Activated CD4-positive, alpha-beta T cell treated with anti-CD3 and anti-CD28 coated beads for 36 hours (primary cell): ENCODE data around the gene TRIP10. TPM values are rescaled to one million over a fixed set of nuclear protein-coding genes. Genes with fewer than 3 reads are reported as not detected.

Experiments
- ATAC-seq: fragments of 200-7000 bp; cut with Tn5 transposase; one replicate; pipeline ENCODE4 v1.10.0; 2021; ENCODE audit warnings: mild to moderate bottlenecking, moderate library complexity
- CTCF ChIA-PET: fragments of 350-600 bp; sonication (Branson Sonifier 250); formaldehyde crosslinking; loops from one replicate; lab custom pipeline; 2021; ENCODE audit warnings: antibody characterized with exemption; lab: Charles Lee
- POLR2A ChIA-PET: fragments of 350-600 bp; sonication (Branson Sonifier 250); formaldehyde crosslinking; loops from one replicate; lab custom pipeline; 2021; ENCODE audit warnings: antibody characterized with exemption, inconsistent platforms; lab: Charles Lee
- DNase-seq: peaks from one replicate; pipeline ENCODE4 v3.0.0-alpha.2; 2020
- H3K27ac Mint-ChIP-seq: one replicate; pipeline ENCODE4 v1.8.0; 2021; ENCODE audit warnings: mixed read lengths
- H3K27me3 Mint-ChIP-seq: one replicate; pipeline ENCODE4 v1.8.0; 2021; ENCODE audit warnings: mixed read lengths
- H3K36me3 Mint-ChIP-seq: one replicate; pipeline ENCODE4 v1.8.0; 2021; ENCODE audit warnings: low read depth, mixed read lengths
- H3K4me1 Mint-ChIP-seq: one replicate; pipeline ENCODE4 v1.8.0; 2021; ENCODE audit warnings: mixed read lengths
- H3K4me3 Mint-ChIP-seq: one replicate; pipeline ENCODE4 v1.8.0; 2021; ENCODE audit warnings: mild to moderate bottlenecking, moderate library complexity, mixed read lengths
- H3K9me3 Mint-ChIP-seq: one replicate; pipeline ENCODE4 v1.8.0; 2021; ENCODE audit warnings: low read depth, mixed read lengths
- intact Hi-C, 2 experiments: fragments of 100-400 bp; cut with DNase I in 1 of 2; cut with micrococcal nuclease in 1 of 2; formaldehyde crosslinking; loops; one replicate each; pipeline versions ENCODE4 v1.14.2 to v1.15.1; 2022 to 2024; cut with DNase I, micrococcal nuclease
- total RNA-seq, 2 experiments: library from RNA; stranded (reverse); gene quantifications; one replicate each; pipeline ENCODE4 v1.2.3, GENCODE V29; 2021

The TRIP10 gene
- total RNA-seq, 2 experiments from 2014 or later: 45.1 to 50.0 TPM

DNA sequence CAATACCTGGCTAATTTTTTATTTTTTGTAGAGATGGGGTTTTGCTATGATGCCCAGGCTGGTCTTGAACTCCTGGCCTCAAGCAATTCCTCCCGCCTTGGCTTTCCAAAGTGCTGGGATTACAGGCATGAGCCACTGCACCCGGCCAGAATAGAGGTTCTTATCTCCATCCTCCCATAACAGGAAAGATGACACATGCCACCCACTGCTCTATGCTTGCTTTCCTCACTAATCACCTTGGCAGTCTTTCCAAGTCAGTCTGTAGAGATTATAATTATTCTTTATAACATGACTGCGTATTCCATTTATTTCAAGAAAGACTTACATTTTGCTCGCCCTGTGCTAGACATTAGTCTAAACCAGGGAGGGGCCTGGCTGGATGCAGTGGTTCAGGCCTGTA, 39.7 kb downstream of the TRIP10 start:
- H3K36me3 Mint-ChIP-seq: peaks cover 40% of the 10 kb centered on the region
- H3K4me1 Mint-ChIP-seq: peaks cover 63% of the 10 kb centered on the region
- ChIA-PET POLR2A (interaction anchor here (0.7 kb wide), 1 partner anchor 298 kb away, joined by 3 read pairs; no protein-coding TSS in a partner anchor), CTCF (interaction anchor here (1.2 kb wide), 1 partner anchor 10 kb away, joined by 5 read pairs; no protein-coding TSS in a partner anchor)
- H3K4me3 Mint-ChIP-seq: no peak overlapping the region
- peak; percentile 65 for ATAC-seq
- DNase-seq: no peak
- H3K27ac Mint-ChIP-seq: peak overlapping the region; percentile 33
- intact Hi-C loops: no loop called here
- peaks cover 4% of the 10 kb centered on the region for H3K9me3 Mint-ChIP-seq
- H3K27me3 Mint-ChIP-seq: no peaks in the 10 kb centered on the region

DNA sequence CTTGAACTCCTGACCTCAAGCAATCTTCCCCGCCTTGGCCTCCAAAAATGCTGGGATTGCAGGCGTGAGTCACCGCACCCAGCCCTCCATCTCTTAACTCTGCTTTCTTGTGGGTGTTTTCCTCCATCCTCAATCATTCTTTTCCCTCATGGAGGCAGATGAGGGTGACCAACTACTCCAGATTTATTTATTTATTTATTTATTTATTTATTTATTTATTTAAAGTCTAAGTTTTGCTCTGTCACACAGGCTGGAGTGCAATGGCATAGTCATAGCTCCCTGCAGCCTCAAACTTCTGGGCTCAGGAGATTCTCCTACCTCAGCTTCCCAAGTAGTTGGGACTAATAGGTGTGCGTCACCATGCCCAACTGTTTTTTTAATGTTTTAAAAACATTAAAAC, 47.9 kb downstream of the TRIP10 start:
- DNase-seq (no peak), ATAC-seq (no peak)
- no peak overlapping the region for H3K4me3 Mint-ChIP-seq
- ChIA-PET CTCF (interaction anchor here (0.6 to 0.9 kb wide), 2 partner anchors 11 to 177 kb away, joined by 3 read pairs; no protein-coding TSS in a partner anchor), POLR2A (no interaction called here)
- no peaks in the 10 kb centered on the region for H3K9me3 Mint-ChIP-seq
- H3K27me3 Mint-ChIP-seq: no peaks in the 10 kb centered on the region
- H3K27ac Mint-ChIP-seq: no peak overlapping the region
- intact Hi-C loops: no loop called here
- peaks cover 48% of the 10 kb centered on the region for H3K36me3 Mint-ChIP-seq
- H3K4me1 Mint-ChIP-seq: peaks cover 56% of the 10 kb centered on the region

DNA sequence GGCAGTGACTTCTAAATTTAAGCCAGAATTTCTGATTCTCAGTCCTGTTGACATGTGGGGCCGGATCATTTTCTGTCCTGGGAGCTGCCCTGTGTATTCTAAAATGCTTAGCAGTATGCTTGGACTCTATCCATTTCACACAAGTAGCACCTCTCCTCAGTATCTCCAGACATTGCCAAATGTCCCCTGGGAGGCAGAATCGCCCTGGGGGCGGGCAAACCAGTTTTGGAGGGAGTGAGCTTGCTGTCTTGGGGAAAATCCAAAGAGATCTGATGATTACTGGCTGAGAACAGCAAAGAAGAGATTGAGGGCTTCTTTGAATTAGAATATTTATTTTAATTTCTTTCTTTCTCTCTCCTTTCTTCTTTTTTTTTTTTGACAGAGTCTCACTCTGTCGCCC, 49.4 kb downstream of the TRIP10 start:
- no peak overlapping the region for H3K4me3 Mint-ChIP-seq
- H3K36me3 Mint-ChIP-seq: peaks cover 60% of the 10 kb centered on the region
- no peaks in the 10 kb centered on the region for H3K27me3 Mint-ChIP-seq
- POLR2A ChIA-PET: interaction anchor here (0.7 kb wide), 1 partner anchor 52 kb away, joined by 3 read pairs; the partner anchor contains the start of gene GPR108
- intact Hi-C loops: no loop called here
- CTCF ChIA-PET: no interaction called here
- DNase-seq: no peak
- peaks cover 1% of the 10 kb centered on the region for H3K9me3 Mint-ChIP-seq
- no peak overlapping the region for H3K27ac Mint-ChIP-seq
- no peak for ATAC-seq
- peaks cover 63% of the 10 kb centered on the region for H3K4me1 Mint-ChIP-seq

DNA sequence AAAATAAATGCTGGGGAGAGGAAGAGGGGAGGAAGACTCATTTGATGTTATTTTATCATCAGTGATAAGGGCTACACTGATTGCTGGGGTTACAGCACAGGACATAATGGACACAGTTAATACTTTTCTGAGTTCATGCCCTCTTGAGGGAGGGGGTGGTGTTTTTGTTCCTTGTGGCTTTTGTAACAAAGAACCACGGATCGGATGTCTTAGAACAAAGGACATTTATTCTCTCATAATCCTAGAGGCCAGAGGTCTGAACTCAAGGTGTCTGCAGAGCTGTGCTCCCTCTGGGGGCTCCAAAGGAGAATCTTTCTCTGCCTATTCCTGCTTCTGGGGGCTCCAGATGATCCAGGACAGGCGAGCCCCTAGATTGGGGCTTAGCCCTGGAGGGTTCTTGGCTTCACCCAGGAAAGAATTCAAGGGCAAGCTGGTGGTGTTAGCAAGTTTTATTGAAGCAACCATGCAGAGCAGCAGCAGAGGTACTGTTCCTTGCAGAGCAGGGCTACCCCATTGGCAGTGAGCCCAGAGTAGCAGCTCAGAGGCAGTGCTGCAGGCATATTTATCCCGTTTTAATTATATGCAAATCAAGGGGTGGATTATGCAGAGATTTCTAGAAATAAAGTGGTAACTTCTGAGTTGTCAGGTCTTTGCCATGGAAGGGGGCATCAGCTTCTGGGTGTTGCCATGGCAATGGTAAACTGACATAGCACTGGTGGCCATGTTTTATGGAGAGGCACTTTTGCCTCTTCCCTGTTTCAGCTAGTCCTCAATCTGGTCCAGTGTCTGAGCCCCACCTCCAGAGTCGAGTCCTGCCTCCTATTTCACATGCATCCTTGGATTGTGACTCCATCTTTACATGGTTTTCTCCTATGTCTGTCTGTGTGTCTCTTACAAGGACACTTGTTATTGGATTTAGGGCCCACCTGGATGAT, 51.0 kb downstream of the TRIP10 start:
- H3K9me3 Mint-ChIP-seq: peaks cover 8% of the 10 kb centered on the region
- H3K27me3 Mint-ChIP-seq: no peaks in the 10 kb centered on the region
- ChIA-PET POLR2A (interaction anchor here (0.5 to 1.0 kb wide), 2 partner anchors 17 to 590 kb away, joined by 3 to 5 read pairs; no protein-coding TSS in a partner anchor), CTCF (interaction anchor here (0.6 to 2.2 kb wide), 4 partner anchors 9 to 223 kb away, joined by 3 to 9 read pairs (median 4); partner anchors contain the start of gene VAV1)
- H3K27ac Mint-ChIP-seq: no peak overlapping the region
- intact Hi-C loops: no loop called here
- H3K4me3 Mint-ChIP-seq: no peak overlapping the region
- ATAC-seq (no peak), DNase-seq (no peak)
- peaks cover 65% of the 10 kb centered on the region for H3K36me3 Mint-ChIP-seq
- peaks cover 68% of the 10 kb centered on the region for H3K4me1 Mint-ChIP-seq

DNA sequence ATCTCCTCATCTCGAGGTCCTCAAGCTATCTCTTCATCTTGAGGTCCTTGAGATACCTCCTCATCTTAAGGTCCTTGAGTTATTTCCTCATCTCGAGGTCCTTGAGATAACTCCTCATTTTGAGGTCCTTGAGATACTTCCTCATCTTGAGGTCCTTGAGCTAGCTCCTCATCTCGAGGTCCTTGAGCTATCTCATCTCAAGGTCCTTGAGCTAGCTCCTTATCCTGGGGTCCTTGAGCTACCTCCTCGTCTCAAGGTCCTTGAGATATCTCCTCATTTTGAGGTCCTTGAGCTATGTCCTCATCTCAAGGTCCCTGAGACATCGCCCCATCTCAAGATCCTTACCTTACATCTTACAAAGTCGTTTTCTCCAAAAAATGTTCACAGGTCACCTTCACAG, 51.8 kb downstream of the TRIP10 start:
- Mint-ChIP-seq H3K27ac (peak overlapping the region; percentile 59), H3K36me3 (peaks cover 64% of the 10 kb centered on the region), H3K4me1 (peaks cover 72% of the 10 kb centered on the region), H3K9me3 (peaks cover 8% of the 10 kb centered on the region), H3K27me3 (no peaks in the 10 kb centered on the region), H3K4me3 (no peak overlapping the region)
- ATAC-seq (no peak), DNase-seq (no peak)
- CTCF ChIA-PET: interaction anchor here (0.7 to 2.2 kb wide), 4 partner anchors 10 to 374 kb away, joined by 3 to 9 read pairs (median 4); partner anchors contain the start of gene VAV1
- intact Hi-C loops: no loop called here
- POLR2A ChIA-PET: interaction anchor here (0.5 to 1.0 kb wide), 2 partner anchors 18 to 591 kb away, joined by 3 to 5 read pairs; no protein-coding TSS in a partner anchor

DNA sequence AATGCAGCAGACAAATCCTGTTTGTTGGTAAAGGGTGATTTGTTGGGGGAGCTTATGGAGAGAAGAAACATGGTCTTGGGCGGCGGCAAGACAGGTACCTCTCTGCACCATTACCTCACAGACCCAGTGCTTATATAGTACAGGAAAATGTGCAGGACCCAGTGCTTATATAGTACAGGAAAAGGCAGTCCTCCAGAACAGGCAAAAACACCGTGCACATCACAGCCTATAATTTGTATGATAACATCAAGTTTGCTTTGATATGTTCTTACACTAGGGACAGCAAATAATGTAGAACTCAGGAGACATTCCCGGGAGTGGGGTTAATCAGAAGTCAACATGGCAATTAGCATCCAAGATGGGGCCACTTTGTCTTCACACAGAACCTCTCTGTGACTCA, 53.9 kb downstream of the TRIP10 start:
- H3K4me3 Mint-ChIP-seq: no peak overlapping the region
- ChIA-PET POLR2A (no interaction called here), CTCF (no interaction called here)
- H3K9me3 Mint-ChIP-seq: peaks cover 8% of the 10 kb centered on the region
- DNase-seq: no peak
- peaks cover 63% of the 10 kb centered on the region for H3K36me3 Mint-ChIP-seq
- intact Hi-C loops: no loop called here
- no peak for ATAC-seq
- H3K27ac Mint-ChIP-seq: peak overlapping the region; percentile 14
- H3K27me3 Mint-ChIP-seq: no peaks in the 10 kb centered on the region
- H3K4me1 Mint-ChIP-seq: peaks cover 88% of the 10 kb centered on the region

DNA sequence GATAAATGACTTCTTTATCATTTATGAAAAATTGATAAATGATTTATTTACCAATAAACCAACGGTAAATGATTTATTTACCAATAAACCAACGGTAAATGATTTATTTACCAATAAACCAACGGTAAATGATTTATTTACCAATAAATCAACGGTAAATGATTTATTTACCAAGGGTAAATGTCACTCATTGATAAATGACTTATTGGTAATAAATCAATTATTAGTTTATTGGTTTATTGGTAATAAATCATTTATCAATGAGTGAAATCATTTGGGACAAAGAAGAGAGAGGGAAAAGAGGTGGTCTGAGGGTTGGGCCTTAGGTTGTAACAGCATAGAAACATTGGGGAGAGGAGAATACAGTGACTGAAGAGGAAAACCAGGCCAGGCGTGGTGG, 54.5 kb downstream of the TRIP10 start:
- intact Hi-C loops: no loop called here
- ATAC-seq: no peak
- H3K36me3 Mint-ChIP-seq: peaks cover 64% of the 10 kb centered on the region
- DNase-seq: no peak
- H3K4me3 Mint-ChIP-seq: no peak overlapping the region
- peak overlapping the region; percentile 29 for H3K27ac Mint-ChIP-seq
- H3K9me3 Mint-ChIP-seq: peaks cover 8% of the 10 kb centered on the region
- CTCF ChIA-PET: no interaction called here
- H3K4me1 Mint-ChIP-seq: peaks cover 87% of the 10 kb centered on the region
- no peaks in the 10 kb centered on the region for H3K27me3 Mint-ChIP-seq
- POLR2A ChIA-PET: no interaction called here

DNA sequence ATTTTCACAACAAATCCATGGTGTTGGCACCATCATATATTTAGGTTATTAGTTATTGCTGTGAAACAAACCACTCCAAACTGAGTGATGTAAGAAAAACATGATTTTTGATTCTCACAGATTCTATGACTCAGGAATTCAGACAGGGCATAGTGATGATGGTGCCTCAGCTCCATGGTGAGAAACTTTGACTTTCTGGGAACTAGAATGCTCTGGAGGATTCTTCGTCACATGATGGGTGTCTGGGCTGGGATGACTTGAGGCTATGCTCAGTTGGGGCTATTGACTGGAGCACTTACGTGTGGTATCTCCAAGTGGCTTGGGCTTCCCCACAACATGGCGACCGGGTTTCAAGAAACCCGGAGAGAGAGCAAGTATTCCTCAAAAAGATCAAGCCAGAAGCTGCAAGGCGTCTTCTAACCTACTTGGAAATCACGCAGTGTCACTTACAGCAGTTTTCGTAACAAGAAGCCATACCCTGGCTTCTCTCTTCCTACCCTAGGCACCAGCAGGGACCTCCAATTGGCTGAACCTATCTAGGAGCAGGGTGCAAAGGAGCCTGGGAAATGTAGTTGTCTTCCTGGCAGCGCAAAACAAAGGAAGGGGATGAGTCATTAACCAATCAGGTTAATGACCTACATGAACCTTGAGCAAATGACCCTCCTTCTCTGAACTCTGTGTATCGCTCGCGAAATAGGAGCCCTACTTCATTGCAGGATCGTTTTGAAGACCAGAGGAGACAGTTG, 55.4 kb downstream of the TRIP10 start:
- POLR2A ChIA-PET: no interaction called here
- H3K36me3 Mint-ChIP-seq: peaks cover 69% of the 10 kb centered on the region

DNA sequence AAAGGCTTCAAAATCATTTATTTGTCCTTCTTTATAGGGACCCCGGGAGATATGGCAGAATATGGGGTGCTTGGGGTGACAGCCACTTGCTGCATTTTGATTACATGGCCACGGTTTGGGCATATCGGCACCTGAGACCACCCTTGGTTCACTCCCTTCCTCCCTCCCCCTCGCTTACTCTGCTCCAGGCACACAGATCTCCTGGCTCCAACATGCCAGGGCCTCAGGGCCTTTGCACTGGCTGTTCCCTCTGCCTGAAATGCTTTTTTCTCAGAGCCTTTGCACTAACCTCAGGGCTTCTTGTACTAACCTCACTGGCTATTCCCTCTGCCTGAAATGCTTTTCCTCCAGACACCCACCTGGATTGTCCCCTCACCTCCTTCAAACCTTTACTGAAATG, 56.8 kb downstream of the TRIP10 start:
- intact Hi-C loops: no loop called here
- Mint-ChIP-seq H3K27ac (peak overlapping the region; percentile 8), H3K4me1 (peaks cover 90% of the 10 kb centered on the region), H3K4me3 (no peak overlapping the region), H3K36me3 (peaks cover 64% of the 10 kb centered on the region), H3K27me3 (no peaks in the 10 kb centered on the region), H3K9me3 (peaks cover 8% of the 10 kb centered on the region)
- ChIA-PET CTCF (no interaction called here), POLR2A (interaction anchor here (0.7 kb wide), 1 partner anchor 18 kb away, joined by 3 read pairs; no protein-coding TSS in a partner anchor)
- no peak for ATAC-seq
- DNase-seq: no peak

More for the DNA sequence above, 55.4 kb downstream of the TRIP10 start:
- Mint-ChIP-seq H3K4me3 (no peak overlapping the region), H3K27ac (peak overlapping the region; percentile 41), H3K27me3 (no peaks in the 10 kb centered on the region), H3K4me1 (peaks cover 91% of the 10 kb centered on the region), H3K9me3 (peaks cover 8% of the 10 kb centered on the region)
- DNase-seq (no peak), ATAC-seq (peak; percentile 15)
- CTCF ChIA-PET: interaction anchor here (0.7 to 1.0 kb wide), 2 partner anchors 19 to 22 kb away, joined by 3 to 4 read pairs; partner anchors contain the start of gene VAV1
- intact Hi-C loops: no loop called here

DNA sequence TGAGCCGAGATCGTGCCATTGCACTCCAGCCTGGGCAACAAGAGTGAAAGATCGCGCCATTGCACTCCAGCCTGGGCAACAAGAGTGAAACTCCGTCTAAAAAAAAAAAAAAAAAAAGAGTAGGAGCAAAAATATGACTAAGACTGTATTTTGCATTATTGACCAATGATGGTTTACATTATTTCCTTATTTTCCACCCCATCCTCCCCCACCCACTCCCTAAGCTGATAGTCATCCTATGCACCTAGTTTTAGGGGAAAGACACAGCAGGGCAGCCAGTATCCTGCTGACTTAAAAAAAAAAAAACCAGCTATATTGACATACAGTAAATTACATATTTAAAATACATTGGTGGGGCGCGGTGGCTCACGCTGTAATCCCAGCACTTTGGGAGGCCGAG, 58.2 kb downstream of the TRIP10 start:
- intact Hi-C loops: no loop called here
- POLR2A ChIA-PET: interaction anchor here (0.5 to 0.9 kb wide), 4 partner anchors 17 to 125 kb away, joined by 3 to 4 read pairs (median 3); no protein-coding TSS in a partner anchor
- Mint-ChIP-seq H3K9me3 (peaks cover 8% of the 10 kb centered on the region), H3K4me1 (peaks cover 84% of the 10 kb centered on the region), H3K27ac (peak overlapping the region; percentile 51), H3K4me3 (no peak overlapping the region), H3K27me3 (no peaks in the 10 kb centered on the region), H3K36me3 (peaks cover 51% of the 10 kb centered on the region)
- ATAC-seq (no peak), DNase-seq (peak; percentile 17)
- CTCF ChIA-PET: interaction anchor here (0.6 to 1.3 kb wide), 3 partner anchors 10 to 84 kb away, joined by 3 read pairs; no protein-coding TSS in a partner anchor
